ENCODE data around the gene HOXD3.

The HOXD3 gene

DNA sequence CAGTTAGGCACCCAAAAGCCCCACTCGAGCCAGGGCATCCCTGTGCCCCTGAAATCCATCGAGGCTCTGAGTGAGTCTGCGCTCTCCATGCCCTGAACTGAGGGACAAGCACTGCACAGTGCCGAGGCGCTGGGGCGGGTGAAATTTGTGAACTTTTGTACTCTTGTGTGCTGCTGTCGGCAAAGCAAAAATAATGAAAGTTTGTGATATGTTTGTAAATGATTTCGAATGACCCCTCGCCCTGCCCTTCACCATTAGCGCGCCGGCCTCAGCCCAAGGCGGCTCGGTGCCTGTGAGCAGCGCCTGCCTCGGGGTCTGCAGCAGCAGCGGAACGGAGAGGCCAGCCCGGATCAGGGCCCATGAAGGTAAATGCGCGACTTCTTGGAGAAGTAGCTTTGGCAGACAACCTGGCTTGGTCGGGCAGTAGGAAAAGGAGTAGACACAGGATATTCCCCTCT is 7.6 kb upstream of the HOXD3 start:
- DNase-seq (ENCODE audit: low read depth) = no peak

DNA sequence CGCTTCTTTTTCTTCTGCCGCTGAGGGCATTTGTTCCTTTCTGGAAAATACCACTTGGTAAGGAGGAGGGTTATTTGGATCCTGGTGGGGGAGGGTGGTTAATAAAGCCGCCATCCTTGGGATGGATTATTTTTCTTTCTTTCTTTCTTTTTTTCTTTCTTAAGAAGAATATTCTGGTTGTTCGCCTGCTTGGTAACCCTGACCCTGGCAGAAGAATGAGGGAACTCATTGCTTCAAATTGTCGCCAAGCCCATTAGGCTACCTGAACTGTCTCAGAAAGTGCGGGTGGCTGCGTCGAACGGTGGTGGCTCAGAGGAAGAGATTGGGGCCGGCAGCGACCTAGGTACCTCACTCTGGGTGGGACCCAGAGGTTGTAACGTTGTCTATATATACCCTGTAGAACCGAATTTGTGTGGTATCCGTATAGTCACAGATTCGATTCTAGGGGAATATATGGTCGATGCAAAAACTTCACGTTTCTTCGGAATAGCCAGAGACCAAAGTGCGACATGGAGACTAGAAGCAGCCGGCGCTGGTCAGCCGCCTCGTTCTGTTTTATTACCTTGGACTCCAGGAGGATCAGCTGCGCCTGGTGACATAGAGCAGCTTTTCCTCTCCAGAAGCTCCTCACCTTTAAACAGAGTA is 7.0 kb upstream of the HOXD3 start:
- no peak for DNase-seq (ENCODE audit: low read depth)

DNA sequence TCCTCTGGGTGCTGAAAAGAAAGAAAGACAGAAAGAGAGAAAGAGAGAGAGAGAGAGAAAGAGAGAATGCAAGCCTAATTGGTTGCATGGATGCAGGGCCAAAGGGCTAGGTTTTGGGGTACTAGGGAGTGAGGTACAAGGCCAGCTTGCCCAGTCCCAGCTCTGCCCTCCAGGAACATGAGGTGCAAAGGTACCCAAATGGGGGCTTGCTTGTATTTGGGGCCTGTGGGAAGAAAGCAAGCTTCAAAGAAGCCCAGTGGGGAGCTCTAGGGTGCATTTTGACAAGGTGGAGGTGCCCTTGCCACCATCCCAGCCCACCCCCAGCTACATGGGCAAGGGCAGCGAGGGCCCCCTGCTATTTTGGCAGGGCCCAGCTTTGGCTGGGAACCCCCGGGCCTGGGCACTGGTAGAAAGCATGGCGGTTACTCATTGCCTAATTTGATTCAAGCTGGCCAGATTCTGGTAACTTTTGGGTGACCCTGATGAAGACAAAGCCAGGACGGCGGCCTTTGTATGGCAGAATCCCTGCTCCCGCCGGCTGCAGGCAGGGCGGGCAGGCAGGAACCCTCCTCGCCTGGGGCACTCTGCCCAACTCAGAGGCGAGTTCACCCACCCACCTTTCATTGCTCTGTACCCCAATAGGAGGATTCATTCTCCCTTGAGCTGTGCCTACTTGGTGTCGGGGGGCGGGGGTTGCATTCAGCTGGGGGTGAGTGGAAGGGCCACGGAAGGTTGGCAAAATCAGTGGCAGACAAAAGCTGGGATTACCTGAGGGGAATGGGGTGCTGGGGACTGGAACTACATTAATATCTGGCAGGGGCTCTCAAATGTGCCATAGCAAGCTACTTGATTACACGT is 6.3 kb upstream of the HOXD3 start:
- no peak for DNase-seq (ENCODE audit: low read depth)

DNA sequence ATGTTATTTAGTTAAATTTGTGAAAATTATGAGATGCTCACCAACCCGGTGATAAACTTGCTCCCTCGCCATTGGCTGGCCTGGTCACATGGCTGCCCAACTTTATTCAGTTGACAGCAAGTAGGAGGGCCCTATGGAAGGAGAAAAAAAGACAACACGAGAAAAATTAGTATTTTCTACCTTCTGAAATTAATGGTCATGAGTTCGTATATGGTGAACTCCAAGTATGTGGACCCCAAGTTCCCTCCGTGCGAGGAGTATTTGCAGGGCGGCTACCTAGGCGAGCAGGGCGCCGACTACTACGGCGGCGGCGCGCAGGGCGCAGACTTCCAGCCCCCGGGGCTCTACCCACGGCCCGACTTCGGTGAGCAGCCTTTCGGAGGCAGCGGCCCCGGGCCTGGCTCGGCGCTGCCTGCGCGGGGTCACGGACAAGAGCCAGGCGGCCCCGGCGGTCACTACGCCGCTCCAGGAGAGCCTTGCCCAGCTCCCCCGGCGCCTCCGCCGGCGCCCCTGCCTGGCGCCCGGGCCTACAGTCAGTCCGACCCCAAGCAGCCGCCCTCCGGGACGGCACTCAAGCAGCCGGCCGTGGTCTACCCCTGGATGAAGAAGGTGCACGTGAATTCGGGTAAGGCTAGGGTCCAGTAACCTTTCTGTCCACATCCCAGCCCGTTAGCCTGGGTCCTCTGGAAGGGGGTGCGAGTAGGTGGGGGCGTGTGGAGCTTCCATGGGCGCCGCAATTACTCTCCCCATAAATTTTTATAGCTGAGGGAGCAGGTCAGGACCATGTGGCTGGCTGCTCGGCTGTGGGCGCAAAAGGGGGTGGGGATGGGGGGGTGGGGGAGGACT is 5.4 kb upstream of the HOXD3 start, which contains the start of gene HOXD4:
TSS of gene HOXD4 (plus strand) at position 109 of the 846 bp plus-strand sequence. CDS start at position 193, 84 bp downstream.
- no peak for DNase-seq (ENCODE audit: low read depth)

DNA sequence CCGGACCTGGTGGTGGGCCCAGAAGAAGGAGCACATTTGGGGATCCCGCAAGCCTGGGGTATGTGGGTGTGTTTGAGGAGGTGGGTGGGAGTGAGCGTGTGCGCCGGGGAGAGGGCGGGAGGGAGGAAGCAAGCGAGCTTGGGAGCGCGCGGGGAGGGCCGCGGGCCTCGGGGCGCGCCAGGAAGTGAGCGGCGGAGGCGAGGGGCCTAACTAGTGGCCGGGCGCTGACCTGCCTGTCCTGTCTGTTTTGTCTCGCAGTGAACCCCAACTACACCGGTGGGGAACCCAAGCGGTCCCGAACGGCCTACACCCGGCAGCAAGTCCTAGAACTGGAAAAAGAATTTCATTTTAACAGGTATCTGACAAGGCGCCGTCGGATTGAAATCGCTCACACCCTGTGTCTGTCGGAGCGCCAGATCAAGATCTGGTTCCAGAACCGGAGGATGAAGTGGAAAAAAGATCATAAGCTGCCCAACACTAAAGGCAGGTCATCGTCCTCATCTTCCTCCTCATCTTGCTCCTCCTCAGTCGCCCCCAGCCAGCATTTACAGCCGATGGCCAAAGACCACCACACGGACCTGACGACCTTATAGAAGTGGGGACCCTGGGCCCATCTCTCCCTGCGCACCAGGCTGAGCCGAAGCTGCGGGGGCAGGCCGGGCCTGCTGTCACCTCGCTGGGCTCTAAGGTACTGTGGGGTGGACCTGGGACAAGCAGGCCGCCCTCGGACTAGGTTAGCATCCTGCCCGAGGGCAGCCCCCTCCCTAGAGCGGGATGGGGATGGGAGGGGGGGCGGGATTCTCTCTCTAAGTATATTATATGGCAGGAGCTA is 4.5 kb upstream of the HOXD3 start:
- no peak for DNase-seq (ENCODE audit: low read depth)

DNA sequence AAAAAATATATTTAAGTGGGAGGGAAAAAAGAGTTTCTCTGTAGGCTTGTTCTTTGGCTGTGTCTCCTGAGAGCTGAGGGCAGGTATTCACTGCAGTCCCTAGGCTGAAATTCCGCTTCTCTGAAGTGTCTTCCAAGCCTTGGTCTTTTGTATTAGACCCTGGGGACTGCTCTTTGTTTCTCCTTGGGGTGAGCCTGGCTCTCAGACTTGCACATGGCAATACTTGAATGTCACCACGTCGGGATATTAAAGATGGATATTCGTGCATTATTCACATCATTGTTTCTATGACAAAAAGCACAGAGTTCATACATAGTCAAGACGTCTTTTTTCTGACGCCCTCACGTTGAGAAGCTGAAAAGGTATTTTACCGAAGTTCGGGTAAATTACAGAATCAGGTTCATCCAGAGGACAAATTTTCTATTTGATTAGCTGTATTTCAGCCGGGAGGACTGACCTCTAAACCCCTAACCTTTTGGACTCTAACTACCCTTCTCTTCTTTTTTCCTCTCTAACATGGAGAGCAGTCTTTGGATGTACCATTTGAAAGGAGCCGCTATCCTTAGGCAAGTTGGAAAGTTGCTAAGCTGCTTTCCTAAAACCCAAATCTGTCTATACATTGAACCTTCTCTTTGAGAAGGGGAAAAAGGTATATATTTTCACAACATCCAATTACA is 2.4 kb upstream of the HOXD3 start:
- no peak for DNase-seq (ENCODE audit: low read depth)

DNA sequence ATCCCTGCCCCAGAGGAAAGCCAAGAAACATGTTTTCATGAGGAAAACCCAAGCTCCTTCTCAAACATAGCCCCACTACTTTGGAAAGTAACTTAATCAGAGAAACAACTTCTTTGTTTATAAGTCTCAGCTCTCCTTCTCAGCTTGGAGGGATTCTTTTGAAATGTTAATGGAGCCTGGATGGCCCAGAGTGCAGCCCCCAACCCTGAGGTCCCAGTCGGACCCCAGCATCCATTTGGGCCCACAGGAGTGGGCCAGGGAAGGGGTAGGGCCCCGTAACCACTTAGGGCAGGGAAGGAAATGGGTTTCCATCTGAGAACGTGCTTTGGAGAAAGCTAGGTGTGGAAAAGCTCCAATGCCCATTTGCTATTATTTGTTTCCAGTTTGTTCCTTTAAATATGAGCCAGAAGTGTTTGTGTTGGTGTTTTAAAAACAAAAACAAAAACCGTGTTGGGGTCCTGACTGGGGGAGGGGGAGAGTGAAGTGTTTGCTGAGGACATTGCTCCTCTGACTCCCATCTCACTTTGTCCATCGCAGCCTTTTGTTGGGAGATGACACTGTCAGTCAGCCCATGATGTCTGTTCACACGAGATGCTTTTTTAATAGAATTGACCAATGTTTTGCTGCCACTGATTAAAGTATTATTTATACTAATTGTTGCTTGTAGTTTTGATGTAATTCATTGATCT is 1.6 kb upstream of the HOXD3 start:
- DNase-seq (ENCODE audit: low read depth) = no peak

DNA sequence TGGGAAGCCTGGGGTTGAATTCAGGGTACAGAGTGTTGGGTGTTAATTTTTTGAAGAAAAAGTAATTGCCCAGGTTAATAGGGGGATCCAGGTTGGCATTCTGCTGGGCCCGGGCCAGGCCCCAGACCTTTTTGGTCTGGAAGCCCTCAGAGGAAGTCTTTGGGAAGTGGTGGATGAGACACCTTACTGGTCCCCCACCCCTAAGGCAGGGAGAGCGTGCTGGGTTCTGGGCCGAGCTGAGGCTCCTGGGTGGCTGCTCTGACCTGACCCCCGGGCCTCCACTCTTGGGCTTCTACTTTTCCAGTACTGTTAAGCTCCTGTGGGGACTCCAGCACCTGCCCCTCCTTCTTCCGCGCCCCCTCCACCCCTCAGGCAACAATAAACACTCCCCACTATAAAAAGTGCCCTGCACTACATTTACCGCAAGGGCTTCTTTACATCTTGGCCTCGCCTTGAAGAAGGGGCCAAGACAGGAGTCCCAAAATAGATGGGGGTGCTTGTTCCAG is 753 bp upstream of the HOXD3 start:
- DNase-seq (ENCODE audit: low read depth) = no peak

DNA sequence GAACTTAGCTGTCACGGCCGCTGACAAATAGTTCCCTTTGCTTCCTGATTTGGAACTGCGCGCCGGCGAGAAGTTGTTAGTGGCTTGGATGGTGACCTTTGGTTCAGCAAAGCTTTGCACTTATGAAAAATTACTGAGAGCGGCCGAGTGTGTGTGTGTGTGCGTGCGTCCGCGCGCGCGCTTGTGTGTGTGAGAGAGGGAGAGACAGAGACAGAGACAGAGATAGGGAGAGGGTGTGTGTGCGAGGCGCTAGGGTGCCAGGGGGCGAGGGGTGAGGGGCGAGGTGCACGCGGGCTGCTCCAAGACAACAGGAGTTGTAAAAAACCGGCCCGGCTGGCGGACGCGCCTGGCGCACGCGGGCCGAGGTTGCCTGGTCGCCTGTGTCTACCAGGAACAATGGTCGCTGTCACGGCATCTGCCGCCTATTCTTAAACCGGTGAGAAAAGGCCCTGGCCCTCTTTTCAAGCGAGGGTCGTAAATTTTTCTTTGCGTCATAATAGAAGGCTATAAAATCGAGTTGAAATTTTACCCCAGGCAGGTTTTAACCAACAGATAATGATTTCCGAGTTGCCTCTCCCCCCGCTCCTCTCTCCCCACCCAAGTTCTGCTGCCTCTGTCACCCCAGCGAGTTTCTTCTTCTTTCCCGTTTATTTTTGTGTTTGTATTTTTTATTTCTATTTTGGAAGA is 535 bp downstream of the HOXD3 start:
- DNase-seq (ENCODE audit: low read depth) = no peak

DNA sequence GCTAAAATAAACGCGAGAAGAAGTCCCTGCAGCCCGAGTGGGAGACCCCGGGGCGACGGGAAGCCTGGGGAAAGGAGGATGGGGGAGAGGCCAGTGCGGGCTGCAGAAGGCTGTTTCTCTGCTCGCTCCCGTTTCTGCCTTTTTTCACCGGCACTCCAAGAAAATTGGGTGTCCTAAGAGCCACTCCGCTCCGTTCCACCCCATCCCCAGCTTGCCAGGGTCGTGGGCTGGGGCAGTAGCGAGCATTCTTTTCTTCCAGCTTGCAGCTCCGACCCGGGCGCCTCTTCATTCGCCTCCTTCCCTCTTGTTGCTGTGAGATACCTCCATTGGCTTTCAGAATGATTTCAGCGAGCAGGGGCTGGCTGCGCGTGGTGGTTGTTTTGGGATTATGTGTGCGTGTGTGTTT is 1.1 kb downstream of the HOXD3 start:
- no peak for DNase-seq (ENCODE audit: low read depth)

DNA sequence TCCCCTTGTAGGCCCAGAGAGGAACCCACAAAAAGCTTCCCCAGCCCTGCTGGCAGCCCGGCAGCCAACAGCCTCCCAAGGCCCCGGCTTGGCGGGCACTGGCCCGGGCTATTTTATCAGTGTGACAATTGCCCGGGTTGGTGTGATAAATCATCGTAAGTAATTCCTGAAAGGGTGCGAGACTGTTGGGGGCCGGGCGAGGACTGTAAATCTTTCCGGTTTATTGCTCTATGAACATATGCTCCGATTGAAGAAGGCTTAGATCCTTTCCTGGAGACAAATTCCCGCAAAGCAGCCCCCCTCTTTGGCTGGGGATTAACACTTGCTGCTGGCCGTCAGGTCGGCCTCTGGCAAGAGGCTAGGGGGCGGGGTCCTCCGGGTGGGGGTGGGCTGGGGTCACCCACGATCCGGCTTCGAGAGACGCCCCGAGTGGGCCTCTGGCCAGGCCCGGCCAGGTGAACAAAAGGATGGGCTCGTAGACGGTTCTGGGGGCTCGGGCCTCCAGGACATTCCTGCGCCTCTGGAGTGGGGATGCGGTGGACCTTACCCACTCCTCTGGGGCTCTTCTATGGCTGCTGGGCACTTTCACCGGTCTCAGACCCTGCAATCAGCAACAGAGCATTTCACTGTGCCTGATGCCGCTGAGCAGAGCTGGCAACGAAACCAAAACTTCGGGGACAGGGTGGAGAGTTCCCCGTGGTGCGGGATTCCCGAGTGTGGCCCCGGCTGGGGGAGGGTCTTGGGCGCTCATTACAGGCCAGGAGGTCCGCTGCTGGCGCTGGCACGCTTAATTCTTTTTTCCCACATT is 2.0 kb downstream of the HOXD3 start:
- DNase-seq (ENCODE audit: low read depth) = no peak

DNA sequence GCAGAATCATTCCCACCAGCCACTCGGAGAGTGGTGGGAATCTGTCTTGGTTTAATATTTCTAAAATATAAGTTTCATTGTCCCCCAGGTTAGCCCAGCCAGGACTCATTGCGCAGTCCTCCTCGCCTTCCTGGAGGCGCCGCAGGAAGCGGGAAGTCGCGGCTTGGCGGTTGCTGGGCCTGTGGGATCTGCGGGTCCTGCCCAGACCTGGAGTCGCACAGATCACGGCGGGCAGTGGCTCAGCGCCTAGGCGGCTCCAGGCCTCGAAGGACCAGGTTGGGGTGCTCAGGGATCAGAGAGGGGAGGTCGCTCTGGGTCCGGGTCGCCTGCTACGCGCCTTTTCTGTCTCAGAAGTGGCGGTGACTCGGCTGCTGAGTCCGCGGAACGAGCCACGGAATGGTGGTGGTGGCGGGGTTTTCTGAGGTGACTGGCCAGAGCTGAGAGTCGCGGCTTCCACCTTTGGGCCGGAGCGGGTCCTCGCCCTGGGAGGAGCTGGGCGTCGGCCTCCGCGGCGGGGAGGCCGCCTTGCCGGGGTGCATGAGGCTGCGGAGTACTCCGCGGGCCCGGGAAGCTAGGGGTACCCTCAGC is 2.6 kb downstream of the HOXD3 start:
- no peak for DNase-seq (ENCODE audit: low read depth)

DNA sequence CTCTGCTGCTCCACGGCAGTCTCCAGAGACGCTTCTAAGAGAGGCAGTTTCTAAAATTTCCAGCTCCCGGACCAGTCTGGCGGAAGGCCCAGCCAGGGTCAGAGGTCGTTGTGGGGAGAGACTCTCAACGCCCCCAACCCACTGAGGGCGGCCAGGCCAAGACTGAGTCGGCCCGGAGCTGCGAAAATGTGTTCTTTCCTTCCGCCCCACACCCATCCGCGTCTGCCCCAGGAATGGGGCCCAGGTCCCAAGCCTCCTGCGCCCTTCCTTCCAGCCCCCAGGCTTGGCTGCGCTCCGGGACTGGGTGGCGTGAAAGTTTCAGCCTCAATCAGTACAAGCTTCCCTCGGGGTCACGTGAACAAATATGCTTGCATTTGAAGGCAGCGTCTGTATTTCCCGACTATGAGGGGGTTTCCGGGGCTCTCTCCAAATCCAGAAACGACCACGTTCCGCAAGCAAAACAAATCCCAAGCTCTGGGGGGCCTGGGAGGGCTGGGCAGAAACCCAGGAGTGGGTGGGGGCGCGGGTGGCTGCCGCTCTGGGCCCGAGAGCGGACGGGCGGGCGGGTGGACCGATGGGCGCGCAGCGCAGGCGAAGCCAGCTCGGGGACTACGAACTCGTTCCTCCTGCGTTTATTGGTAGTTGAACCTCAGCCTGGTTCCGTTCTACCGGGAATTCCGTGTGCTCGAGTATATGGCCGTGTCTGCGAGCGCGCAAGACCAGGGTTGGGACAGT is 3.3 kb downstream of the HOXD3 start:
- DNase-seq (ENCODE audit: low read depth) = no peak

DNA sequence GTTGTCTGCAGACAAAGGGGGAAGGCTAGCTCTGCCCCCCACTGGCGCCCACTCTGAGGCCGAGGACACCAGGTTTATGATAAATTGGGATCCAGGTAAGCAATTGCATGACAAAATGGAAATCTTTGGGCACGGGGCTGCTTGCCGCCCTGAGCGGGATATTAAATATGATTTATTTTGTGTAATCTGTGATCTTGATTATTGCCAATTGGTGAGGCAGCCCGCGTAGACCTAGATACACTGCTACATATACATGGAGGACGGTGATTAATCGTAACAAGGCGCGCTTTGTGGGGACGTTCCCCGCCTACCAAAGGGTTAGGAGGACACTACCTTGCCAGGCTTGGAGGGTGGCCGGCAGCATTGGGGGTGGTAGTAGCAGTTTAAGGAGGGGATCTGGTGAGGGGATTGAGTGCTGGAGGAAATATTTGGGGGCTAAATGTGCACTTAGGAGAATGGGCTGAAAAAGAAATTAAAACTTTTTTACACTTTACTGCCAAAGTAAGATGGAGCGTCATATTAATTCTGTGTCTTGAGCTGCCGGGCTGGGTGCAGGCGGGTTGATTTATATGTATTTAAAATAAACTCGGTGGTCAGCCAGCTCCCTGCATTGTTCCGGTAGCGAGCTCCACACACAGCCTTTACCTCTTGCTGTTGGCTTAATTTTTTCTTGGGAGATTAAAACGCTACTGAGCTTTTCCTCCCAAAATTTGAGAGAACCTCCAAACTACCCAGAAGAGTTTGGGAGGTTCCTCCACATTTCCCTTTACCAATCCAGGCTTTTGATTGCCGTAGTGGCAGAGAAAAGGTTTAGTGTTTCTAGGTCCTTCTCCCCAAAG is 4.1 kb downstream of the HOXD3 start:
- no peak for DNase-seq (ENCODE audit: low read depth)

DNA sequence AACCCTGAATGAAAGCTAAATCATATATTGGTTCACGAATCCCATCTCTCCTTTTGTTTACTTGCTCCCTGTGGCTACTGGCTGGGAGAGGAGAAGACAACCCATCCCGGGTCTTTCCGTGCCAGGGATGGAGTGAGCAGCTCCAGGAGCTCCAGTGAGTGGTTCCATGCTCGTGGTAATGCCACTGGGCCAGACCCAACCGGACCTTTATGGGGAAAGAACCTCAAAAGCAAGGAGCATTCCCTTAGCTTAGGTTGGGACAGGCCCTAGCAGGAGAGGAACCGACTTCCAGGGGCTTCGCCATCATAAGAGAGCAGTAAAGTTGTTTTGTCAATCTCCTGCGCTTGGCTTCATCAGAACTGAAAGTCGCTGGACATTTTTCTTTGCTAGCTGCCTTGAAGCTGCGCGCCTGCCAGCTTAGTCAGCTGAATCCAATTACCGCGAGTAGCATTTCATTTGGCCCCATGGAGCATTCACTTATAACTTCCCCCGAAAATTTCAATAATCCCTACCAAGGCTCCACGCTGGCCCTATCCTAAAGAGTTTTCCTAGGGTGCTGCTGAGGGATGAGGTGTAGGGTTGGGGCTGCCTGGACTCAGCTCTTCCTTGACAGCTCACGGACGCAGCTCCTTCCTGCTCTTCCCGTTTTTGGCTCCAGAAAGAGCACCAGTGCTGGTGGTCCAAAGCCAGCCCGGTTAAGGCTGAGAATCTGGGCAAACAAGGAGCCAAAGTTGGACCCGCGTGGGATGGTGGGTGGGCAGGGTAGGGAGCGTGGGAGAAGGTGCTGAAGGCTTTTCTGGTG is 4.9 kb downstream of the HOXD3 start:
- no peak for DNase-seq (ENCODE audit: low read depth)
